IPS DF 6.9 (cell line): ENCODE measurements around the gene RBM14.
"Not testable (repeated sequence)": the region's sequence is repeated elsewhere in the genome, so short reads cannot be mapped to it uniquely, and the experiment has no call there.

Source experiments
- DNase-seq: peaks from one replicate; pipeline ENCODE4 v3.0.0-alpha.2; 2013; ENCODE audit warnings: low read depth, low spot score
- H3K27ac ChIP-seq: one replicate; pipeline ENCODE4 v1.5.1; 2013; ENCODE audit warnings: low read length, control low read depth
- H3K27me3 ChIP-seq: 2 replicates; pipeline ENCODE4 v1.6.1; 2013; ENCODE audit warnings: mild to moderate bottlenecking, low read length; ENCODE audit not compliant: control insufficient read depth, insufficient read depth
- H3K36me3 ChIP-seq: 2 replicates; pipeline ENCODE4 v1.6.1; 2013; ENCODE audit warnings: low read length; ENCODE audit not compliant: control insufficient read depth, insufficient read depth
- H3K4me1 ChIP-seq: 2 replicates; pipeline ENCODE4 v1.6.1; 2013; ENCODE audit warnings: low read length; ENCODE audit not compliant: control insufficient read depth, insufficient read depth
- H3K4me3 ChIP-seq: 2 replicates; pipeline ENCODE4 v1.5.1; 2013; ENCODE audit warnings: mild to moderate bottlenecking, low read length
- H3K9me3 ChIP-seq: 2 replicates; pipeline ENCODE4 v1.6.1; 2013; ENCODE audit warnings: low read length, inconsistent platforms; ENCODE audit not compliant: control insufficient read depth, insufficient read depth
- WGBS: extraction: QIAGEN DNeasy Blood & Tissue Kit; methylation state at CpG from one replicate; pipeline ENCODE4 v1.1.7; 2013; ENCODE audit warnings: mixed read lengths, missing lambda C conversion rate; ENCODE audit not compliant: insufficient read length, insufficient coverage; 5-methylcytosine and 5-hydroxymethylcytosine counted together

The RBM14 gene

GRCh38 chr11:66632952-66633351, 16.5 kb downstream of the RBM14 start:
- H3K4me3 ChIP-seq, result no peak overlapping the region
- DNase-seq, result no peak
- WGBS, result no CpG with 5 or more reads among the region's 2 CpGs
- H3K27ac ChIP-seq, result no peak overlapping the region
- peaks cover 13% of the 10 kb centered on the region for H3K36me3 ChIP-seq
- no peaks in the 10 kb centered on the region for H3K4me1 ChIP-seq
- no peaks in the 10 kb centered on the region for H3K9me3 ChIP-seq
- no peaks in the 10 kb centered on the region for H3K27me3 ChIP-seq

GRCh38 chr11:66636411-66636810, 20.0 kb downstream of the RBM14 start:
- no CpG with 5 or more reads among the region's 3 CpGs for WGBS
- H3K27ac ChIP-seq, result no peak overlapping the region
- H3K4me1 ChIP-seq, result peaks cover 2% of the 10 kb centered on the region; the same call in 1 of the 2 replicates
- no peak for DNase-seq
- H3K9me3 ChIP-seq, result no peaks in the 10 kb centered on the region
- peaks cover 14% of the 10 kb centered on the region for H3K36me3 ChIP-seq
- H3K27me3 ChIP-seq, result no peaks in the 10 kb centered on the region
- H3K4me3 ChIP-seq, result no peak overlapping the region

GRCh38 chr11:66637557-66638176, 21.2 kb downstream of the RBM14 start:
- Histone ChIP-seq H3K4me1 (peaks cover 2% of the 10 kb centered on the region; the same call in 1 of the 2 replicates), H3K4me3 (peak overlapping the region; percentile 35; the same call in 1 of the 2 replicates), H3K9me3 (no peaks in the 10 kb centered on the region), H3K36me3 (peaks cover 12% of the 10 kb centered on the region), H3K27ac (no peak overlapping the region), H3K27me3 (no peaks in the 10 kb centered on the region)
- WGBS, result no CpG with 5 or more reads among the region's 12 CpGs
- DNase-seq, result no peak

- DNase-seq, result peak; percentile 100
- Histone ChIP-seq H3K4me3 (peak within 1 kb of the TSS; percentile 67), H3K36me3 (peaks cover 13% of the 10 kb centered on the region), H3K4me1 (peaks cover 2% of the 10 kb centered on the region; the same call in 1 of the 2 replicates), H3K27me3 (no peaks in the 10 kb centered on the region), H3K9me3 (no peaks in the 10 kb centered on the region), H3K27ac (no peak within 1 kb of the TSS)
- no CpG with 5 or more reads among the region's 63 CpGs for WGBS
Measured at GRCh38 chr11:66638177-66639065, 22.0 kb downstream of the RBM14 start, which contains the start of gene RBM4. RBM4 (plus strand) TSS chr11:66638703; CDS start chr11:66639712, 1,009 bp downstream.

- Histone ChIP-seq H3K27ac (no peak overlapping the region), H3K4me3 (peak overlapping the region; percentile 67; the same call in 1 of the 2 replicates), H3K27me3 (no peaks in the 10 kb centered on the region), H3K36me3 (peaks cover 20% of the 10 kb centered on the region), H3K9me3 (no peaks in the 10 kb centered on the region), H3K4me1 (peaks cover 2% of the 10 kb centered on the region)
- WGBS, result no CpG with 5 or more reads among the region's 27 CpGs
- DNase-seq, result no peak
Measured at GRCh38 chr11:66639066-66639813, 22.8 kb downstream of the RBM14 start.

- no CpG with 5 or more reads among the region's 10 CpGs for WGBS
- H3K27ac ChIP-seq, H3K27me3 ChIP-seq, DNase-seq, H3K9me3 ChIP-seq, H3K4me3 ChIP-seq, H3K4me1 ChIP-seq: not testable (repeated sequence)
- peaks cover 23% of the 10 kb centered on the region for H3K36me3 ChIP-seq
Measured at GRCh38 chr11:66639814-66640340, 23.4 kb downstream of the RBM14 start.

GRCh38 chr11:66641834-66642233, 25.4 kb downstream of the RBM14 start:
- DNase-seq, result no peak
- peaks cover 2% of the 10 kb centered on the region for H3K4me1 ChIP-seq
- no peaks in the 10 kb centered on the region for H3K9me3 ChIP-seq
- no peaks in the 10 kb centered on the region for H3K27me3 ChIP-seq
- no peak overlapping the region for H3K27ac ChIP-seq
- H3K4me3 ChIP-seq, result no peak overlapping the region
- no CpG with 5 or more reads among the region's 3 CpGs for WGBS
- peaks cover 30% of the 10 kb centered on the region for H3K36me3 ChIP-seq

- peaks cover 34% of the 10 kb centered on the region for H3K36me3 ChIP-seq
- no peaks in the 10 kb centered on the region for H3K27me3 ChIP-seq
- H3K27ac ChIP-seq, result no peak overlapping the region
- peaks cover 2% of the 10 kb centered on the region for H3K4me1 ChIP-seq
- no peaks in the 10 kb centered on the region for H3K9me3 ChIP-seq
- H3K4me3 ChIP-seq, result no peak overlapping the region
- no peak for DNase-seq
- WGBS, result no CpG with 5 or more reads among the region's 24 CpGs
Measured at GRCh38 chr11:66643745-66644437, 27.5 kb downstream of the RBM14 start.

GRCh38 chr11:66646828-66647227, 30.4 kb downstream of the RBM14 start:
- no CpG with 5 or more reads among the region's 4 CpGs for WGBS
- Histone ChIP-seq H3K36me3 (peaks cover 30% of the 10 kb centered on the region), H3K27ac (no peak overlapping the region), H3K4me3 (no peak overlapping the region), H3K4me1 (no peaks in the 10 kb centered on the region; the same call in 1 of the 2 replicates), H3K27me3 (no peaks in the 10 kb centered on the region), H3K9me3 (no peaks in the 10 kb centered on the region)
- DNase-seq, result no peak
